ENCODE data around the gene NKD1.
"Not testable (repeated sequence)": the region's sequence is repeated elsewhere in the genome, so short reads cannot be mapped to it uniquely, and the experiment has no call there.

NKD1 gene

DNA sequence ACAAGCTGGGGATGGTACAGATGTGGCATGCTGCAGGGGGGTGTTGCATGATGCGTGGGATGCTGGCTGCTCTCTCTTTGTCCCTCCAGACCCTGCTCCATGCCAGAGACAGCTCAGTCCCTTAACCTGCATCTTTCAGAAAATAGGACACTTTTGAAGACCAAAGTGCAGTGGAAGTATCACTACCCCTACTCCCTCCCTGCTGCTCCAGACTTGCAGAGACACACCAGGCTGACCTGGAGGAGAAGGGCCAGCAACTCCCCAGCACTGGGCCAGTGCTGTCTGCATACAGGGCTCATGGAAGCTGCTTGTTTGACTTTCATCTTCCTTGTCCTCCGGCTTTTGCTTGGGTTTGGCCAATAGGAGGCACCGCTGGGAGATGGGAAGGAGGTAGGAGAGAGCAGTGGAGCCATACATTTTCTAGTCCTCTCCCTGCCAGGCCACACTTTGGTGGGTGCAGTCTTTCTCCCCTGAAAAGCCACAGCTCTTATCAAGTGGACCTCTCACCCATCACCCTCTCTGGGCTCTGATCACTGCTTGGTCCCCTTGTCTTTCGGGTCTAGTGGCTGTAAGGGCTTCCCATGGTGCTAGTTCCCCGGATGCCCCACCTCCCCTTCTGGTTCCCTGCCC is 46.1 kb upstream of the NKD1 start:
- no peak overlapping the region for H3K4me3 ChIP-seq (ENCODE audit: low read depth, low read length)
- CTCF ChIA-PET: no interaction called here
- DNase-seq (ENCODE audit: low read depth, low spot score): no peak
- POLR2A ChIA-PET: no interaction called here
- TF ChIP-seq, protein P1, sequence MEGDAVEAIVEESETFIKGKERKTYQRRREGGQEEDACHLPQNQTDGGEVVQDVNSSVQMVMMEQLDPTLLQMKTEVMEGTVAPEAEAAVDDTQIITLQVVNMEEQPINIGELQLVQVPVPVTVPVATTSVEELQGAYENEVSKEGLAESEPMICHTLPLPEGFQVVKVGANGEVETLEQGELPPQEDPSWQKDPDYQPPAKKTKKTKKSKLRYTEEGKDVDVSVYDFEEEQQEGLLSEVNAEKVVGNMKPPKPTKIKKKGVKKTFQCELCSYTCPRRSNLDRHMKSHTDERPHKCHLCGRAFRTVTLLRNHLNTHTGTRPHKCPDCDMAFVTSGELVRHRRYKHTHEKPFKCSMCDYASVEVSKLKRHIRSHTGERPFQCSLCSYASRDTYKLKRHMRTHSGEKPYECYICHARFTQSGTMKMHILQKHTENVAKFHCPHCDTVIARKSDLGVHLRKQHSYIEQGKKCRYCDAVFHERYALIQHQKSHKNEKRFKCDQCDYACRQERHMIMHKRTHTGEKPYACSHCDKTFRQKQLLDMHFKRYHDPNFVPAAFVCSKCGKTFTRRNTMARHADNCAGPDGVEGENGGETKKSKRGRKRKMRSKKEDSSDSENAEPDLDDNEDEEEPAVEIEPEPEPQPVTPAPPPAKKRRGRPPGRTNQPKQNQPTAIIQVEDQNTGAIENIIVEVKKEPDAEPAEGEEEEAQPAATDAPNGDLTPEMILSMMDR (IDR thresholded peaks at IDR 0.05; ENCODE audit: insufficient read depth, low read length, missing control alignments): no peak

DNA sequence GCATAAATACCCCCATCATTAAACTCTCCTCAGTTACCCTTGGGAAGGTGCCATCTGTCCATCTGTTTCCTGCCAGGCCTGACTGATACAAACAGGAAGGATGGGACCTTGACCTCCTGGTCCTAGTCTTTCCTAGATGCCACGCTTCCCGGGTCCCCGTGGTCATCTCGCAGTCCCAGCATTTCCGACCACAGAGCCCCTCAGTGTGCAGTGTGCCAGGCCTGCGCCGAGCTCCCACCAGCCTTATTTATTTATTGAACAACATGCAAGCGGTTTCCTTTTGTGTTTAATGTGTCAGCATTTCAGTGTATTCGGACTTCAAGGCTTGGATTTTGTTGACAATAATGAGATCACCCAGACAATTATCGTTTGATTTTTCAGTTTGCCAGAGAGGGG is 45.6 kb upstream of the NKD1 start:
- DNase-seq (ENCODE audit: low read depth, low spot score): no peak
- TF ChIP-seq, protein P1 (IDR thresholded peaks at IDR 0.05; ENCODE audit: insufficient read depth, low read length, missing control alignments): no peak
- ChIA-PET CTCF (no interaction called here), POLR2A (no interaction called here)
- no peak overlapping the region for H3K4me3 ChIP-seq (ENCODE audit: low read depth, low read length)

GRCh38 chr16:50503868-50504531 is 44.2 kb upstream of the NKD1 start:
- CTCF ChIA-PET; H3K4me3 ChIP-seq (ENCODE audit: low read depth, low read length); DNase-seq (ENCODE audit: low read depth, low spot score); POLR2A ChIA-PET: not testable (repeated sequence)

- TF ChIP-seq, protein P1 (IDR thresholded peaks at IDR 0.05; ENCODE audit: insufficient read depth, low read length, missing control alignments): no peak
- ChIA-PET POLR2A (no interaction called here), CTCF (interaction anchor here (0.6 kb wide), 1 partner anchor 131 kb away, joined by 3 read pairs; no protein-coding TSS in a partner anchor)
- H3K4me3 ChIP-seq (ENCODE audit: low read depth, low read length): no peak overlapping the region
- DNase-seq (ENCODE audit: low read depth, low spot score): no peak
Observed at GRCh38 chr16:50505115-50505514, 43.1 kb upstream of the NKD1 start.

- POLR2A ChIA-PET: no interaction called here
- TF ChIP-seq, protein P1 (IDR thresholded peaks at IDR 0.05; ENCODE audit: insufficient read depth, low read length, missing control alignments): no peak
- CTCF ChIA-PET: interaction anchor here (0.8 kb wide), 1 partner anchor 301 kb away, joined by 3 read pairs; no protein-coding TSS in a partner anchor
- H3K4me3 ChIP-seq (ENCODE audit: low read depth, low read length): no peak overlapping the region
- no peak for DNase-seq (ENCODE audit: low read depth, low spot score)
Observed at GRCh38 chr16:50505714-50506542, 42.3 kb upstream of the NKD1 start.

GRCh38 chr16:50506543-50506937 is 41.7 kb upstream of the NKD1 start:
- no peak for DNase-seq (ENCODE audit: low read depth, low spot score)
- ChIA-PET CTCF (interaction anchor here (0.8 kb wide), 1 partner anchor 300 kb away, joined by 3 read pairs; no protein-coding TSS in a partner anchor), POLR2A (no interaction called here)
- TF ChIP-seq, protein P1 (IDR thresholded peaks at IDR 0.05; ENCODE audit: insufficient read depth, low read length, missing control alignments): no peak
- no peak overlapping the region for H3K4me3 ChIP-seq (ENCODE audit: low read depth, low read length)
